HG03045 (cell line): ENCODE measurements around the gene CRISPLD2.

ENCODE experiments used
- ATAC-seq: cut with Tn5 transposase; IDR thresholded peaks from one replicate; pipeline ENCODE4 v1.9.1; 2021; ENCODE audit warnings: mild to moderate bottlenecking, moderate library complexity; ENCODE audit not compliant: unreplicated experiment

Gene CRISPLD2

DNA sequence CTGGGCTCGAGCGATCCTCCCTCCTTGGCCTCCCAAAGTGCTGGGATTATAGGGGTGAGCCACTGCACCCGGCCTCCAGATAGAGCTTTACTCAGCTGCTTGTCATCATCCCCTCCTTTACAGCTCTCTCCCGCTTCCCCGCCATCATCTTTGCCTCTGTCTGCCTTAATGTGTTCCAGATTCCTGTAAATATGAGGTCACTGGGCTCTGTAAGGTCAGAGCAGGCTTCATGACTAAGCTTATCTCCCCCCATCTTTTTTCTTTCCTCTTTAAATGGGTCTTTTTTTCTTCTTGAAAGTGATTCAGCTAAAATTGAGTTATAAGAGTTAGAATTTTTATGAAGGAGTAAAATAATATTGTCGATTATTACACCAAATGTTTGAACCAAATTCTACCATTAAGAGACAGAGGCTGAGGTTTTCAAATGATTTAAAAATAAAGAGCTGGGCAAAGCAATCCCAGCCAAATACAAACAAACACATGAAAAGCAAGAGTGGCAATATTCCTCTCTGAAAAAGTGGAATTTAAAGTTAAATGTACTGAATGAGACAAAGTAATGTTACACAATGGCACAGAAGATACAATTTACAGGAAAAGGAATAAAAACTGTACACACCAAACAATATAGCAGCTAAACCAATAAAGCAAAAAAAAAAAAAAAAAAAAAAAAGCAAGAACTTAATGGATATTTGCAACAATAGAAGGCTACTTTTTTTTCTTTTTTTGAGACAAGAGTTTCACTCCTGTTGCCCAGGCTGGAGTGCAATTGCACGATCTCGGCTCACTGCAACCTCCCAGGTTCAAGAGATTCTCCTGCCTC lies 62.1 kb downstream of the CRISPLD2 start:
- ATAC-seq, result no peak

DNA sequence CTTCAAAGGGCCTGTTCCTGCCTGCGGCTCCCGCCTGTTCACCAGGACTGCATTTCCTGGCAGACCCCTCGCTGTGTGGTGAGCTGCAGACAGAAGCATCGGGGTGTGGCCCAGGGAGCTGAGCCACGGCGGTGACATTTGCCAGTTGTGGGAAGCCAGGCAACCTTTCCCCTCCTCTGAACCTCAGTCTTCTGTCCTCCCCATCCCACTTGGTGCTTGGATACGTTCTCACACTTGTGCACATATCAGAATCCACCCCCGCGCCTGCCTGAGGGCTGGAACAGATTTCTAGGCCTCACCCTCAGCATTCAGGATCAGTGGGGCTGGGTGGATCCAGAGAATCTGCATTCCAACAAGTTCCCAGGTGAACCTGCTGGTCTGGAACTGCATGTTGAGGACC lies 63.5 kb downstream of the CRISPLD2 start:
- no peak for ATAC-seq

DNA sequence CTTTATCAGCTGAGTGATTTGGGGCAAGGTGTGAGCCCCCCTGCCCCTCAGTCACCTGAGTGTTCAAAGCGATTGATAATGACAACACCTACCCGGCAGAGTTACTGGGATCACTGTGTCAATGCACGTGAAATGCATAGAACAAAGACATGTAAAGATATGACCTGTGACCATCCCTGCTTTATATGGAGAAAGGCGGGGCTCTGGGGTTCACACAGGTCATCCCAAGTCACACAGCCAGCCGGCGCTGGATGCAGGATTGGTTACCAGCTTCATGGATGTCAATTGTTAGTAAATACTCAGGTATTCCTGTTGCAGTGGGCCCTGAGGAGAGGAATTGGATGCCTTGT lies 64.4 kb downstream of the CRISPLD2 start:
- no peak for ATAC-seq

GRCh38 chr16:84884596-84885341 lies 65.0 kb downstream of the CRISPLD2 start:
- no peak for ATAC-seq

DNA sequence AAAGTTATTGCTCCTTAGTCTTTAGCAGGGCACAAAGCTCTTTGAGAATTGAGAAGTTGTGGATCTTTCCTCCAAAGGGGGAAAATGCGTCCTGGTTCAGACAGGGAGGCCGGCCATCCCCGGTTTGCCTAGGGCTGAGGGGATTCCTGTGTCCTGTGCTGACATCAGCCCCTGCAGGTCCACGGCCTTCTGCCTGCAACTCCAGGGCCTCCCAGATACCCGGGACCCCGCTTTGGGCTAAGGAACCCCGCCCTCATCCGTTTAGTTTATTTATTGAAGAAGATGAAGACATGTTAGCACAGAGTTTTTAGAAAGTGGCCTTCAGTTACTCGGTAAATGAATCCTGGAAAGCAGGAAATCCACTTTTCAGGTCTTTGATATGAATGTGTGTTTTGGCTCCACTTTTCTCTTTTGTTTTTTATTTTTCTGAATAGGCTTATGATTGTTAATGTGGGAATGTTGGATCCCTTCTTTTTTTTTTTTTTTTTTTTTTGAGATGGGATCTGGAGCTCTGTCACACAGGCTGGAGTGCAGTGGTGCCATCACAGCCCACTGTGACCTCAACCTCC lies 65.6 kb downstream of the CRISPLD2 start:
- no peak for ATAC-seq

DNA sequence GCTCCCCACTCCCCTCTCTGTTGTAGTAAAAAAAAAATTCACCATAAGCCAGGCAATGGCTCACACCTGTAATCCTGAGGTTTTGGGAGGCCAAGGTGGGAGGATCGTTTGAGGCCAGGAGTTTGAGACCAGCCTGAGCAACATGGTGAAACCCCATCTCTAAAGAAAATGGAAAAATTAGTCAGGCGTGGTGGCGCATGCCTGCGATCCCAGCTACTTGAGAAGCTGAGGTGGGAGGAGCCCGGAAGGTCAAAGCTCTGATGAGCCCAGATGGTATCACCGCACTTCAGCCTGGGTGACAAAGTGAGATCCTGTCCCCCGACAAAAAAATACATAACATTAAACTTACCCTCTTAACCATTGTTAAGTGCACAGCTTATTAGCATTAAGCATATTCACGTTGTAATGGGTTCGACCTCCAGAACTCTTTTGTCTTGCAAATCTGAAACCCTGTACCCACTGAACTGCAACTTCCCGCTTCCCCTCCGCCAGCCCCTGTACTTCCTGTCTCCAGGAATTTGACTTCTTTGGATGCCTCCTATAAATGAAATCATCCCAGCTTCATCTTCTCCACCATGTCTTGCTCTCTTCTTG lies 66.8 kb downstream of the CRISPLD2 start:
- ATAC-seq, result no peak

DNA sequence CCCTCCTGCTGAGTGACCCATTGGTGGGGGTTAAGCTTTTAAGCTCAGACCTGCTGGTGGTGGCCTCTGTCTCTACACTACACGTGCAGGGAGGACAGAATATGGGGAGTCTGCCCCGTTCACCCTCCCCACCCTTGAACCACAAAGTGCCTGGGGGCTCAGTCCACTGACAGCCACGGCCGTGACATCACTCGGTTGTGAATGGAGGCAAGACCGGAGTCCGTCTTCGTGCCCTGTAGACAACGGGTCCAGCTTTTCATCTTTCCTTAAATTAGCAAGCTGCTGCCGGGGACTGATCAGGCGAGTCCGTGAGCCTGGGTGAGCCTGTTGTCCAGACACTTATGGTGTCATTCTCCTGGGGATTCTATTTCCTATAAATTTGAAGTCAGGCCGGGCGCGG lies 67.4 kb downstream of the CRISPLD2 start:
- ATAC-seq, result no peak

DNA sequence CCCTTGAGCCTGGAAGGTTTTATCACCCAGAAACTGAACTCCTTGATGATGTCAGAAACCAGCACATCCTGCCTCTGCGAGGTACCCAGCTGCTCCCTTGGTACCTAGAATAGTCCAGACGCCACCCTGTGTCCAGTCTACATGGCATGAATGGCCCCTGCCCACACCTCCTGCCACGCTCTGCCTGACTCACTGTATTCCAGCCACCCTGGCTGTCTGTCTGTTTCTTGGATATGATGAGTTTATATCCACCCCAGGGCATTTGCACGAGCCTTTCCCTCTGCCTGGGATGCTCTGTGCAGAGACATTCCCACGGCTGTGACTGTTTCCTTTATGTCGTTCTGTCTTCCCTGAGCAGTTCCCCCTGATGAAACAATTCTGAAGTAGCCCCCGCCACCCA lies 68.7 kb downstream of the CRISPLD2 start:
- no peak for ATAC-seq

- ATAC-seq, result no peak
These were observed 69.3 kb downstream of the CRISPLD2 start for GRCh38 chr16:84889066-84889465.

- ATAC-seq, result no peak
These were observed 70.6 kb downstream of the CRISPLD2 start for GRCh38 chr16:84890427-84890826.

- ATAC-seq, result no peak
These were observed 71.5 kb downstream of the CRISPLD2 start for GRCh38 chr16:84891149-84891795.

DNA sequence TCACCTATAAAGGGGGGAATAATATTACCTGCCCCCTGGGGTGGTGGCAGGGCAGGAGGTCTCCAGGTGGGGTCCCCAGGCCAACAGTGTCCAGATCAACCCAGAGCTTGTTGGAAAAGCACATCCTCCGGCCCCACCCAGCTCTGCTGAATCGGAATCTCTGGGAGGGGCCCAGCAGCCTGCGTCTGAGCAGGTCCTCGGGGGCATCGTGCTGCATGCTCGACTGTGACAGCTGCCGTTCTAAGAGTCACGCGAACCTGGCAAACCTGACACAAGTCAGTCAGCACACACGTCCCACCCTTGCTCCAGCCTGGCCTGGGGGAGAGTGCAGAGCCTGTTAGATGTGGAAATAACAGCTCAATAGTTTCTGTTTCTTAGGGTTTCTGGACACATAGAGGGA lies 72.3 kb downstream of the CRISPLD2 start:
- ATAC-seq, result no peak

DNA sequence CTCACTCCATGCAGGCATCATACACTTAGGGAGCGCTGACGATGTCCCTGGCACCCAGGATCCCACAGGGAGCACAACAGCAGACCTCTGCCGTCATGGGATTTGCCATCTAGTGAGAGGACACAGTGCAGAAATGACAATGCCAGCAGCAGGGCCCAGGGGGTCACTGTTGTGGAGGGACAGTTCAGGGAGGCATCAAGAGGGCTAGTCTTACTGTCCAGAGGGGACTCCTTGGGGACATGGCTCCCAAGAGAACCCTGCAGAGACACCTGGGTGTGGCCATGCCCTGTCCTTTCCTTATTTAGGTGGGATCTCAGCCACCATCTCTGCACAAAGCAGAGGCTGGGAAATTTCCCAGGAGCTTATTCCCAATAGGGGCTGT lies 73.7 kb downstream of the CRISPLD2 start:
- ATAC-seq, result no peak

DNA sequence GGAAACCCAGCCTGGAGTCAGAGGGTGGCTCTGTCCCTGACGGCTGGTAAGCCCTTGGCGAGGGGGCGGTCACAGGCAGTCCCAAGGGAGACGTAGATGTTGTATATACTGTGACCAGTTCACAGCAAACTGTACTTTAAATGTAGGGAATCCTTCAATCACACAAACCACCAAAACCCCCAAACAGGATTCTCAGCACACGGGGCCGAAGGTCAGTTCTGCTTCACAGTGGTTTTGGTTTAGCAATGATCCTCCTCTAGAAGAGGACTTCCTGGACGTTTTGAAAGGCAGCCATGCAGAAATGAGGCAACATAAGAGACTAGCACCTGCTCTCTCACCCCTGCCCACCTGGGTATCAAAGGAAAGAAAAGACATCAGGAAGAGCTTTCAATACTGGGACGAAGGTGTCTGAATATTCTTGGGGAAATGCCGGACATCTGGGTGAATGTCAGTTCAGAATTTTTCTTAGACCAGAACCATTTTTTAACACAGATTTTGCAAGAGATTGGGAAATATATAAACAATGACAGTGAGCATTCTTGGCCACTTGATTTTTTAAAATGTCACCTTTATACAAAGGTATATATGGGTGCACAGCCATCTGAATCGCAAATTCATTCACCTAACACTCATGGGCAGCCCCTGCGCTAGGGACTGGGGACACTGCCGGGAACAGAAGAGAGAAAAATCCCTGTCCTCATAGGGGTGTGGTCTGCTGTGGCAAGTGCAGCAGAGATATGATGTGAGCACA lies 74.2 kb downstream of the CRISPLD2 start:
- ATAC-seq, result no peak

- ATAC-seq, result no peak
These were observed 75.2 kb downstream of the CRISPLD2 start for GRCh38 chr16:84895016-84895415.

- no peak for ATAC-seq
These were observed 77.1 kb downstream of the CRISPLD2 start for GRCh38 chr16:84896847-84897246.

DNA sequence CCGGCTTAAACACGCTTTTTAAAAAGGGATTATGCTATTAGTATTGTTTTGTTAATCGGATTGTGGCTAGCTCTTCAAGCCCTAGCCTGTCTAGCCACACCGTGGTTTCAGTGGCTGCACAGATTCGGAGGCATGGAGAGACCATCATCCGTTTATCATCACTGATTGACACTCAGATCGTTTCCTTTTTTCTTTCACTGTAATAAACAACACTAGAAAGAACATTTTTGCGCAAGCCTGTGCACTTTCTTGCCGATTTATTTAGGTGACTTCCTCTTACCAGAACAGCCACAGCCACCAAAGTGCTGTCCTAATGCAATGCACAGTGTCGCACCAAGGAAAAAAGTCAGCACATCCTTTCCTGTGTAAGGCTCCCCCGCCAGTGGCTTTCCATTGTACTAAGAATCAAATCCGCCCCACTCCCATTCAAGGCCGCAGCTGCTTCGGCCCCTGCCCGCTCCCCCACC lies 78.2 kb downstream of the CRISPLD2 start:
- ATAC-seq, result no peak

- ATAC-seq, result no peak
These were observed 78.7 kb downstream of the CRISPLD2 start for GRCh38 chr16:84898447-84898846.

DNA sequence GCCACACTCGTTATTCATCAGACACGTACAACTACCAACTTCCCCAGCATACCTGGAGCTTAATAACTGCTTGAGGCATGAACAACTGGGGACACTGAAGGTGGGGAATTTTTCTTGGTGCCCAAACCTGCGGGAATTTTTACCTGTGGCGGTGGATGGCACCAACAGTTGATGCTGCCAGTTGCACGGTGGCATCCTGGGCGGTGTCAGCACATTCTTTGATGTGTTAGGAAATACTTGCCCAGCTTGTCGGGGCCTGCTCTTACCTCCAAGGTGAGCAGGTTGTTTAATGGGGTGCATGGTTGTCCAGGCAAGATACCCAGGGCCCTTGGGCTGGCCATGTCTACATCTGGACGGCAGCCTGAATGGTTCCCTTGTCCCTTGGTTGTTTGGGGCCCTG lies 79.6 kb downstream of the CRISPLD2 start:
- no peak for ATAC-seq

GRCh38 chr16:84905965-84906460 lies 86.2 kb downstream of the CRISPLD2 start:
- no peak for ATAC-seq
